ENCODE measurements around the gene MYLK. TPM values are rescaled to one million over a fixed set of nuclear protein-coding genes. Genes with fewer than 3 reads are reported as not detected.

MYLK gene
- total RNA-seq, 1 donor from 2014 or later, result 2.6 TPM

DNA sequence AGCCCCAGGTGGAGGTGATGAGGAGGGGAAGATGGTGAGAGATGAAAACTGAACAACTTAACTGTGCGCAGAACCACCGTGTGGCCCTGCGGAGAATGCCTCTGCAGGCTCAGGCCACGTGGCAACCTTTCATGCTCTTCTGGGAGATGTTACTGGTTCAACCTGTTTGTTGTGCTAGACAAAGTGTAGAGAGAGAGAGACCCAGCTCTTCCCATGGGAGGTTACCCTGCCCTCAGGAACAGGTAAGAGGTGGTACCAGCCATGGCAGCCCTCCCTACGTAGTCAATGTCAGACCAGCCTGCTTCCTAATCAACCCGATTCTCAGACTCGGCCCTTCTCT lies 262.3 kb downstream of the MYLK start:
- no peak for FAIRE-seq
- no peak for DNase-seq (ENCODE audit: low read depth)
- no peaks in the 10 kb centered on the region for H3K27me3 ChIP-seq (ENCODE audit: control insufficient read depth, insufficient read depth, low read length)
- TF ChIP-seq, protein P1, sequence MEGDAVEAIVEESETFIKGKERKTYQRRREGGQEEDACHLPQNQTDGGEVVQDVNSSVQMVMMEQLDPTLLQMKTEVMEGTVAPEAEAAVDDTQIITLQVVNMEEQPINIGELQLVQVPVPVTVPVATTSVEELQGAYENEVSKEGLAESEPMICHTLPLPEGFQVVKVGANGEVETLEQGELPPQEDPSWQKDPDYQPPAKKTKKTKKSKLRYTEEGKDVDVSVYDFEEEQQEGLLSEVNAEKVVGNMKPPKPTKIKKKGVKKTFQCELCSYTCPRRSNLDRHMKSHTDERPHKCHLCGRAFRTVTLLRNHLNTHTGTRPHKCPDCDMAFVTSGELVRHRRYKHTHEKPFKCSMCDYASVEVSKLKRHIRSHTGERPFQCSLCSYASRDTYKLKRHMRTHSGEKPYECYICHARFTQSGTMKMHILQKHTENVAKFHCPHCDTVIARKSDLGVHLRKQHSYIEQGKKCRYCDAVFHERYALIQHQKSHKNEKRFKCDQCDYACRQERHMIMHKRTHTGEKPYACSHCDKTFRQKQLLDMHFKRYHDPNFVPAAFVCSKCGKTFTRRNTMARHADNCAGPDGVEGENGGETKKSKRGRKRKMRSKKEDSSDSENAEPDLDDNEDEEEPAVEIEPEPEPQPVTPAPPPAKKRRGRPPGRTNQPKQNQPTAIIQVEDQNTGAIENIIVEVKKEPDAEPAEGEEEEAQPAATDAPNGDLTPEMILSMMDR (IDR thresholded peaks at IDR 0.05; ENCODE audit: insufficient read depth, low read length, severe bottlenecking), result no peak
- no peak overlapping the region for H3K4me3 ChIP-seq (ENCODE audit: low read depth, low read length)
- H3K36me3 ChIP-seq (ENCODE audit: control insufficient read depth, insufficient read depth, low read length), result no peaks in the 10 kb centered on the region

DNA sequence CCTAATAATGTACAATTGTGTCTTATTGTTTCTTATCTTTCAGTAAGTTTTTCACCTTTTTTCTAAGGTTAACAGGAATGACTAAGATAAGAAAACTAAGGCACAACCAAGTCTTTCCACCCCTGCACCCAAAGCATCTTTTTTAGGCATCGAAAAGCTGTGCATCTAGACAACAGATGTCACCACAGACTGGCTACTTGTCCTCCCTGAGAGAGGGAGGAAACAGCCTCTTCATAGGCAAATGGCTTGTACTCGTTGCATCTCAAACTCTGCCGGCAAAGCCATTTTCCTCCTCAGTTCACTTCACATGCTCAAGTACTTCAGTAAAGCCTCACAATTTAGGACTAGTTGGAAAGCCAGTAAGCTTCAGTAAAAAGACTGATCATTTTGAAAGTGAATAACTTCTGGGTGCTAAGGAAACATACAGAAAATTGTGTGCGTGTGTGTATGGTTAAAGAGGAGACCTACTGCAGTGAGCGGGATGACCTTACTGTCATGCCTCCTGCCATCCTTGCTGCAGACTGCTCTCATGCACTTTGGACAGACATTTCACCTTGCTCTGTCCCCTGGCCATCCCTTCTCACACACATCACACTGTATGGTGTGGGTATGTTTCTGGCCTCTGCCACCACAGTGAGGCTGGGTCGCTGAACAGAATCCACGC lies 262.8 kb downstream of the MYLK start:
- Histone ChIP-seq H3K36me3 (ENCODE audit: control insufficient read depth, insufficient read depth, low read length) (no peaks in the 10 kb centered on the region), H3K27me3 (ENCODE audit: control insufficient read depth, insufficient read depth, low read length) (no peaks in the 10 kb centered on the region), H3K4me3 (ENCODE audit: low read depth, low read length) (no peak overlapping the region)
- TF ChIP-seq, protein P1 (IDR thresholded peaks at IDR 0.05; ENCODE audit: insufficient read depth, low read length, severe bottlenecking), result no peak
- DNase-seq (ENCODE audit: low read depth) (no peak), FAIRE-seq (no peak)

DNA sequence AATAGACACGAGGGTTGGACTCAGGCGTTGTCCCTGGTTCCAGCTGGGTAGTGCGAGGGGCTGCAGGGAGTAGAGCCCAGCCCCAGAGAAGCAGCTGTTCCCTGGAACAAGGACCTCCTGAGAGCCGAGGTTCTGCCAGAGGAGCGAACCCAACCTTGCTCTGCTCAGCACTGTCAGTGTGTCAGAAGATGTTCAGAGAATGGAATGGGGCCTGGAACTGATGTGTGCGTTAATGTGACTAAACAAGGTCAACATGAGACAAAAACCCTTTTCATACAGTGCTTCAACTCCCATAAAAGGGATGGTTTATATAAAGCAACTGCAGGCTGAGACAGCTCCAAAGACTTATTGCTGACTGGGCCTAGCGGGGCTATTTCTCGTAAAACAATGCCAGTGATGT lies 263.8 kb downstream of the MYLK start:
- no peak for DNase-seq (ENCODE audit: low read depth)

DNA sequence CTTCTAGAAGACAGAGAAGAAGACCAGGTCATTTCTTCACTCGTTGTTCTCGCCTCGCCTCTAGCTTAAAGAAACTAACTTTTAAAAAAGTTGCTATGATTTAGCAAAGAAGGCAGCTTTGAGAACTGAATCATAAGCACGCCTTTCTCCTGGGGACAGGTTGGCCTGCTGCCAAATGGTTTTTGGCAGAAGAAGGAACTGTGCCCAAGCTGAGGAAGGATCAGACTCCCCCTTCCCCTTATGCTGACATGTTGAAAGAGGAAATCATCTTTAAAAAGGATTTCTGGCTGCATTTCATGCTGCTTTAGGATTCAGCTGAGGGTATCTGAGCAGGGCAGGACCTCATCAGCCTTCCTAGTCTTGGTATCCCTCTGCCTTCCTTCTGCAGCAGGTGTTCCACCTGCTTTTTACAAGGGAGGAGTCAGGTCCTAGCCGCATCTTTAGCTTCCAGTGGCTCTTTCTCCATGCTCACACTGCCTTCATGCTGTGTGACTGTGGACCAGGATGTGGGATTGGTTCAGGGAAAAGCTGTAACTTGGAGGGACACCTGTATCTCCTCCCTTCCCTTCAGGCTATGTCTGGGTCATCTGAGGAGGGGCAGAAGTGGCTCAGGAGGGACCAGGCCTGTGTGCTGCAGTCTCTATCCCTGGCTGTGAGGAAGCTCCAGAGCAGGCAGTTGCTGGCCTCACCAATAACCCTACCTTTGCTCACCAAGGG lies 265.2 kb downstream of the MYLK start:
- Histone ChIP-seq H3K4me3 (ENCODE audit: low read depth, low read length) (no peak overlapping the region), H3K27me3 (ENCODE audit: control insufficient read depth, insufficient read depth, low read length) (no peaks in the 10 kb centered on the region), H3K36me3 (ENCODE audit: control insufficient read depth, insufficient read depth, low read length) (peaks cover 3% of the 10 kb centered on the region)
- DNase-seq (ENCODE audit: low read depth) (peak; percentile 44), FAIRE-seq (no peak)
- TF ChIP-seq, protein P1 (IDR thresholded peaks at IDR 0.05; ENCODE audit: insufficient read depth, low read length, severe bottlenecking), result no peak

More for the DNA sequence above, 263.8 kb downstream of the MYLK start:
- FAIRE-seq, result no peak
- TF ChIP-seq, protein P1 (IDR thresholded peaks at IDR 0.05; ENCODE audit: insufficient read depth, low read length, severe bottlenecking), result no peak
- no peaks in the 10 kb centered on the region for H3K27me3 ChIP-seq (ENCODE audit: control insufficient read depth, insufficient read depth, low read length)
- H3K4me3 ChIP-seq (ENCODE audit: low read depth, low read length), result no peak overlapping the region
- H3K36me3 ChIP-seq (ENCODE audit: control insufficient read depth, insufficient read depth, low read length), result no peaks in the 10 kb centered on the region

DNA sequence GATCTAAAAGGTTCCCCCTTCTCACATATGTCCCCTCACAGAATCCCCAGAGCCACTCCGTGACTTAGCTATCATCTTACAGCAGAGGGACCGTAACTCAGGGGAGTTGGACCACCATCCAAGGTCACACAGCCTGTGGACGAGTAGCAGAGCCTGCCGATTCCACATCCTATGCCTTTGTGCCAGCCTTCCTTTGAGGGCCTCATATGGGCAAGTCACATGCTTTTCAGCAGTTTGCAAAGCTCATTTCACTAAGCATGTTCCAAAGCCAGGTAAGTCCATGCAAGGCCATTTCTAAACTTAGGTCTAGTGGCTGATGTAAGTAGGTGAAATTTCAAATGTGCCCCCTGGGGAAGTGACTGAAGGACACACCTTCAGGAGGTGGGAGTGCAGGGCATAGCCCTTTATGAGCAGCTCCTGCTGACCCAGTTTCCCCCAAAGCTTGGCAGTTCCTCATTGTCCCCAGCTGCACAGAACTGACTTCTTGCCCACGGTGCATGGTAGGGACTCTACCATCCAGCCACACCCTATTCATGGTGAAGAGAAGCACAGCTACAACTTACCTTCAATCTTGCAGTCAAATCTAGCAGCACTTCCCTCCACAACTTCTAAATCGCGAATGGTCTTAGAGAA lies 265.9 kb downstream of the MYLK start:
- H3K27me3 ChIP-seq (ENCODE audit: control insufficient read depth, insufficient read depth, low read length), result no peaks in the 10 kb centered on the region
- FAIRE-seq (no peak), DNase-seq (ENCODE audit: low read depth) (no peak)
- no peak overlapping the region for H3K4me3 ChIP-seq (ENCODE audit: low read depth, low read length)
- peaks cover 4% of the 10 kb centered on the region for H3K36me3 ChIP-seq (ENCODE audit: control insufficient read depth, insufficient read depth, low read length)
- TF ChIP-seq, protein P1 (IDR thresholded peaks at IDR 0.05; ENCODE audit: insufficient read depth, low read length, severe bottlenecking), result no peak

All from bronchial epithelial cell (primary cell).